ENCODE measurements around the gene CCDC40. TPM values are rescaled to one million over a fixed set of nuclear protein-coding genes. Genes with fewer than 3 reads are reported as not detected.

Gene CCDC40
- total and polyA plus RNA-seq, 2 donors (not counting 1 experiment from before 2014, with no cell fraction given) = 0.63 to 3.2 TPM

- H2AFZ ChIP-seq (ENCODE audit: insufficient read depth, low read depth, low read length, poor library complexity, severe bottlenecking) = no peak overlapping the region
- POLR2A ChIA-PET = no interaction called here
- no peaks in the 10 kb centered on the region for H3K27me3 Mint-ChIP-seq
- no peak overlapping the region for H3K9ac ChIP-seq (ENCODE audit: low read length)
- H3K4me2 ChIP-seq (replicated peaks; ENCODE audit: low read depth, low read length, poor library complexity, severe bottlenecking) = no peak overlapping the region
- H3K9me3 ChIP-seq (ENCODE audit: control extremely low read depth in 1 of 3, control insufficient read depth in 2 of 3, insufficient read depth in 1 of 3, low read length in 2 of 3) = no peaks in the 10 kb centered on the region
- H3K4me1 ChIP-seq (ENCODE audit: control insufficient read depth in 2 of 2, insufficient read depth in 2 of 2, low read length in 2 of 2) = no peaks in the 10 kb centered on the region
- H3K4me1 Mint-ChIP-seq = no peaks in the 10 kb centered on the region
- no peak for TF ChIP-seq EZH2 (IDR thresholded peaks at IDR 0.05; ENCODE audit: borderline replicate concordance, insufficient read depth, low read depth, low read length, poor library complexity, severe bottlenecking)
- no peak for TF ChIP-seq CTCF (IDR thresholded peaks at IDR 0.05)
- 50% methylated on average over 8 of the region's 11 CpGs for WGBS (ENCODE audit: insufficient coverage)
- H3K36me3 ChIP-seq (replicated peaks in 1 of 2; ENCODE audit: control extremely low read depth in 1 of 2, control insufficient read depth in 1 of 2, extremely low read depth in 1 of 2, insufficient read depth in 2 of 2, low read length in 1 of 2) = no peaks in the 10 kb centered on the region
- H3K4me3 Mint-ChIP-seq = no peak overlapping the region
- intact Hi-C loops (cut with micrococcal nuclease) = no loop called here
- no peak overlapping the region for H3K27ac Mint-ChIP-seq
- no peak overlapping the region for H3K27ac ChIP-seq (ENCODE audit: low read length in 2 of 2)
- ATAC-seq (ENCODE audit: low read depth) (no peak), DNase-seq (no peak)
- no peaks in the 10 kb centered on the region for H4K20me1 ChIP-seq (ENCODE audit: control insufficient read depth, insufficient read depth, low read length, poor library complexity, severe bottlenecking)
- H3K4me3 ChIP-seq (ENCODE audit: control extremely low read depth in 1 of 5, extremely low read depth in 1 of 5, insufficient read depth in 1 of 5, low read depth in 2 of 5, low read length in 4 of 5) = no peak overlapping the region
- H3K27me3 ChIP-seq (replicated peaks in 1 of 4; ENCODE audit: control extremely low read depth in 1 of 4, control insufficient read depth in 3 of 4, insufficient read depth in 4 of 4, low read length in 3 of 4) = peaks cover 0 to 2% (median 0%) of the 10 kb centered on the region in 4 experiments
- no peaks in the 10 kb centered on the region for H3K9me3 Mint-ChIP-seq (ENCODE audit: insufficient read depth)
- CTCF ChIA-PET = no interaction called here
- peaks cover 8% of the 10 kb centered on the region for H3K79me2 ChIP-seq (ENCODE audit: control insufficient read depth, insufficient read depth, low read length)
These were observed 11.3 kb upstream of the CCDC40 start for GRCh38 chr17:80025140-80025539.

GRCh38 chr17:80025796-80026195 is 10.6 kb upstream of the CCDC40 start:
- H3K9me3 Mint-ChIP-seq (ENCODE audit: insufficient read depth) = no peaks in the 10 kb centered on the region
- no peak for DNase-seq
- intact Hi-C loops (cut with micrococcal nuclease) = no loop called here

More at GRCh38 chr17:80025796-80026195, 10.6 kb upstream of the CCDC40 start:
- peaks cover 0 to 2% (median 0%) of the 10 kb centered on the region in 4 experiments for H3K27me3 ChIP-seq (replicated peaks in 1 of 4; ENCODE audit: control extremely low read depth in 1 of 4, control insufficient read depth in 3 of 4, insufficient read depth in 4 of 4, low read length in 3 of 4)
- H3K36me3 ChIP-seq (replicated peaks in 1 of 2; ENCODE audit: control extremely low read depth in 1 of 2, control insufficient read depth in 1 of 2, extremely low read depth in 1 of 2, insufficient read depth in 2 of 2, low read length in 1 of 2) = no peaks in the 10 kb centered on the region
- peaks cover 10% of the 10 kb centered on the region for H3K79me2 ChIP-seq (ENCODE audit: control insufficient read depth, insufficient read depth, low read length)
- no peaks in the 10 kb centered on the region for H3K4me1 ChIP-seq (ENCODE audit: control insufficient read depth in 2 of 2, insufficient read depth in 2 of 2, low read length in 2 of 2)
- no peak overlapping the region for H3K4me2 ChIP-seq (replicated peaks; ENCODE audit: low read depth, low read length, poor library complexity, severe bottlenecking)
- no peak overlapping the region for H2AFZ ChIP-seq (ENCODE audit: insufficient read depth, low read depth, low read length, poor library complexity, severe bottlenecking)
- H3K27ac ChIP-seq (ENCODE audit: low read length in 2 of 2) = no peak overlapping the region
- no peaks in the 10 kb centered on the region for H3K9me3 ChIP-seq (ENCODE audit: control extremely low read depth in 1 of 3, control insufficient read depth in 2 of 3, insufficient read depth in 1 of 3, low read length in 2 of 3)
- no peaks in the 10 kb centered on the region for H3K4me1 Mint-ChIP-seq
- H4K20me1 ChIP-seq (ENCODE audit: control insufficient read depth, insufficient read depth, low read length, poor library complexity, severe bottlenecking) = no peaks in the 10 kb centered on the region
- H3K4me3 ChIP-seq (ENCODE audit: control extremely low read depth in 1 of 5, extremely low read depth in 1 of 5, insufficient read depth in 1 of 5, low read depth in 2 of 5, low read length in 4 of 5) = no peak overlapping the region
- no peak for ATAC-seq (ENCODE audit: low read depth)
- H3K4me3 Mint-ChIP-seq = no peak overlapping the region
- WGBS (ENCODE audit: insufficient coverage) = 91% methylated on average over 6 of the region's 10 CpGs
- no peaks in the 10 kb centered on the region for H3K27me3 Mint-ChIP-seq
- CTCF ChIA-PET = no interaction called here
- no peak overlapping the region for H3K9ac ChIP-seq (ENCODE audit: low read length)
- TF ChIP-seq EZH2 (IDR thresholded peaks at IDR 0.05; ENCODE audit: borderline replicate concordance, insufficient read depth, low read depth, low read length, poor library complexity, severe bottlenecking) (no peak), CTCF (IDR thresholded peaks at IDR 0.05) (no peak)
- no peak overlapping the region for H3K27ac Mint-ChIP-seq
- POLR2A ChIA-PET = no interaction called here

All from B cell (primary cell).